Right ventricle myocardium inferior (tissue), 1 donor: ENCODE measurements around the gene C16orf82. TPM values are rescaled to one million over a fixed set of nuclear protein-coding genes. Genes with fewer than 3 reads are reported as not detected.

Experiments
- ATAC-seq: fragments of 200-7000 bp; cut with Tn5 transposase; one replicate; pipeline ENCODE4 v1.9.1; 2020; ENCODE audit warnings: mild to moderate bottlenecking, moderate library complexity
- DNase-seq: peaks from one replicate; pipeline ENCODE4 v3.0.0; 2021; ENCODE audit errors: missing footprints
- intact Hi-C: fragments of 100-400 bp; cut with DNase I; formaldehyde crosslinking; loops from one replicate; pipeline ENCODE4 v1.11.0; 2022
- total RNA-seq: library from RNA; stranded (reverse); fragmentation: NEBNext Ultra II Directional; extraction: Animal tissue kit (Norgen Biotek cat#: 25700); gene quantifications from one replicate; pipeline ENCODE4 v1.2.1, GENCODE V29; 2021
- donor health status: DM: no; HTN: yes; CAD: no; lungs with severe emphysema.

Gene C16orf82
- total RNA-seq, 1 donor from 2014 or later: not detected

- no peak for ATAC-seq
These were observed 45.5 kb downstream of the C16orf82 start for GRCh38 chr16:27112093-27112811.

DNA sequence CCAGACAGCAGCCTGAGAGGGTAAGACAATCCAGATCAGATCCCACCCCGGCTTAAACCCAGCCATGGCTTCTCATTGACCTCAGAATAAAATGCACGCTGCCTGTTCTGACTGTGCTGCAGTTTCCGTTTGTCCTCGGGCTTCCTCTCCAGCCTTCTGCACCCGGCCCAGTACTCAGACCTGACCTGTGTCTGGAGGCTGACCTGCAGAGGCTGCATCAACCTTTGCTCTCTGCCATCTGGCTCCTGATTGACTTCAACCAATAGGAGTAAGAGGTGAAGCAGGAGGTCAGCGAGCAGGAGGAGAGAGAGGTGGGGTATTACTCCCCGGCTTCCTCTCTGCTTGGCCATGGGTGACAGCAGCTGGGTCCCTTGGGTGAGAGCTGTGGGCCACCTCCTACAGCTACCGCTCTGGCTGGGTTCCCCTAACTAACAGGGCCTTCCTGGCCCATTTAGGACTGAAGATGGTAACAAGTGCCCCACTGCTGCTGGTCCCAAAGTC is 46.7 kb downstream of the C16orf82 start:
- intact Hi-C loops: no loop called here
- ATAC-seq: no peak
- DNase-seq: no peak

More at GRCh38 chr16:27112093-27112811, 45.5 kb downstream of the C16orf82 start:
- intact Hi-C loops: no loop called here
- no peak for DNase-seq

DNA sequence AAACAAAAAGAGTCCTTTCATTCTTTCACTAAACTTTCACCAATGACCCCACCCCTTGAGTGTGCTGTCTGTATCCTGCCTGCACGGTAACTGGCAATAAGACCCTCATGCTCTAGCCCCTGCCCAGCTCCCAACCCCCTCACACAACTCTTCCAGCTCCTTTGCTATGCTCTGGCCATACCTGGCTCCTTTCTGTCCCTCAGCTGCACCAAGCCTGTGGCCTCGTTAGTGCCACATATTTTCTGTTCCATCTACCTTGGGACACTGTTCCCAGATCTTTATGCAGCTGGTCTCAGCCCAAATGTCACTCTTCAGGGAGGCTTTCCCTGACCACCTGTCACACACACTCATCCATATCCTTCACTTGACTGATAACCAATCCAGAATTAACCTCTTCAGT is 47.3 kb downstream of the C16orf82 start:
- DNase-seq (no peak), ATAC-seq (no peak)
- intact Hi-C loops: no loop called here

DNA sequence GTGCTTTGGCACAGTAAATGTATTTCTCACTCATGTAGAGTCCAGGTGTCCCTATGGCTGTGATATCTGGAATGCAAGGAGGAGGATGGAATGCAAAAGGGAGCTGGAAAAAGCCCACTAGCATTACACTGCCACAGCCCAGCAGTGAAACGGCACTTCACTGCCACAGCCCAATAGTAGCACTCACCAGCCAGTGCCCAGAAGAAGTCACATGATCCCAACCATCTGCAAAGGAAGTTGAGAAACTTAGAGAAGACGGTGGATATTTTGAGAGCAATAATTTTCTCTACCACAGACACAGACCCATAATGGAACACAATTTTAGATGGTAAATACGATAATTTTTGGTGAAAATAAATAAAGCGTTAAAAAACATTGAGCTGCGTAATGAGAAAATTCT is 51.8 kb downstream of the C16orf82 start:
- intact Hi-C loops: no loop called here
- DNase-seq (no peak), ATAC-seq (no peak)

Other genes with a start within 250 kb of the C16orf82 start
- 3.5 TPM for gene KDM8, start 136.6 kb downstream of the C16orf82 start, total RNA-seq
- 35.8 TPM for gene NSMCE1, start 201.8 kb downstream of the C16orf82 start, total RNA-seq
- 11.1 TPM for gene IL4R, start 247.0 kb downstream of the C16orf82 start, total RNA-seq